Right lobe of liver (tissue), 6 donors: Measurements from ENCODE around the gene ZNF319. TPM values are rescaled to one million over a fixed set of nuclear protein-coding genes. Genes with fewer than 3 reads are reported as not detected.

Source experiments
- ATAC-seq, 4 donors: fragments of 200-7000 bp; cut with Tn5 transposase; one replicate each; pipeline ENCODE4 v1.9.1; 2020; ENCODE audit warnings: mild to moderate bottlenecking in 4 of 4, moderate library complexity in 4 of 4
- DNase-seq, 3 donors: peaks; one replicate each; pipeline ENCODE4 v3.0.0-alpha.2; 2020
- H3K27ac ChIP-seq, 3 donors: fragments of 200-600 bp; one replicate each; pipeline ENCODE4 v1.8.0; 2022
- H3K27me3 ChIP-seq, 2 donors: fragments of 200-600 bp; one replicate each; pipeline ENCODE4 v1.8.0; 2022
- H3K36me3 ChIP-seq, 4 donors: fragments of 200-600 bp; sonication (generic) in 1 of 4; one replicate each; pipeline versions ENCODE4 v1.5.1 to v1.8.0; 2017 to 2022; ENCODE audit warnings: control low read depth in 1 of 4
- H3K4me1 ChIP-seq, 4 donors: fragments of 200-600 bp; sonication (generic) in 1 of 4; one replicate each; pipeline versions ENCODE4 v1.5.1 to v1.8.0; 2017 to 2022; ENCODE audit warnings: control low read depth in 1 of 4
- H3K4me3 ChIP-seq, 3 donors: fragments of 200-600 bp; one replicate each; pipeline ENCODE4 v1.8.0; 2022
- H3K9me3 ChIP-seq, 4 donors: fragments of 200-600 bp; sonication (generic) in 1 of 4; one replicate each; pipeline versions ENCODE4 v1.5.1 to v1.8.0; 2017 to 2022; ENCODE audit warnings: control low read depth in 1 of 4
- POLR2A ChIP-seq: fragments of 450-650 bp; IDR thresholded peaks from one replicate; pipeline ENCODE4 v1.6.1; 2017; ENCODE audit warnings: antibody characterized with exemption, mild to moderate bottlenecking
- WGBS: methylation state at CpG from one replicate; pipeline ENCODE4 v1.1.6; 2018; ENCODE audit warnings: low coverage, low lambda C conversion rate; ENCODE audit not compliant: insufficient coverage; ENCODE audit errors: missing lambda C conversion rate; 5-methylcytosine and 5-hydroxymethylcytosine counted together
- intact Hi-C, 2 donors: fragments of 100-400 bp; cut with DNase I; formaldehyde crosslinking; loops; one replicate each; pipeline versions ENCODE4 v1.11.2 to v1.14.1; 2022
- total RNA-seq, 6 experiments: library from RNA; depleted of rRNA in 2 of 6; stranded (reverse); fragments of >200 nt in 2 of 6; fragmentation: NEBNext Ultra II Directional in 3 of 6; extraction: Animal tissue kit (Norgen Biotek cat#: 25700) in 3 of 6; gene quantifications; one replicate each; pipeline versions ENCODE4 v1.1.0 to v1.2.4, GENCODE V29; 2016 to 2023
- TF ChIP-seq, protein P1 (sequence below), 4 donors: fragments of 200-600 bp in 3 of 4; fragments of 450-650 bp in 1 of 4; IDR thresholded peaks; one replicate each; pipeline versions ENCODE4 v1.5.1 to v1.8.0; 2016 to 2022; ENCODE audit warnings: antibody characterized with exemption in 4 of 4, mild to moderate bottlenecking in 2 of 4
- donor health status: DM: no; HTN: yes; CAD: no.
- donor health status: DM: no; HTN: no; CAD: no.
- donor health status: DM: no; HTN: no; CAD: no.
- donor health status: DM: no; HTN: yes; CAD: no.
- donor health status: DM: no; HTN: yes; CAD: no.

Gene ZNF319
- total RNA-seq, 6 experiments from 2014 or later: 2.5 to 4.9 (median 3.4) TPM

DNA sequence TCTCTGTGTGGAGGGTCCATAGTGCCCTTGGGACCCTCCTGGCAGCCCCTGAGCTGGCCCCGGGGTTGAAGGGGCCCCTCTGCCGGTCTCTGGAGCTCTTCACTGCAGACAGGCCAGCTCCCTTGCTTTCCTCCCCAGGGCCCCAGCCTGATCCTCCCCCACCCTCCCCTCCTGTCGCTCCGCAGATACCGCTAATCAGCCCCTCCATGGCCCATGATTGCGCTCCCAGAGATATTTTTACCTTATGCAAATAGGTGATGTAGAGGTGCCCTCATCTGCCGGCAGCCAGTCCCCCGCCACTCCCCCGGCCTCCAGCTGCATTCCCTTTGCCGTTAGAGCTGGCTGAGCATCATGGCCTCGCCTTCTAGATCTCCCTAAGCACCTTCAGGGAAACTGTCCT, 34.3 kb upstream of the ZNF319 start:
- Histone ChIP-seq H3K36me3 (peaks cover 0 to 17% (median 6%) of the 10 kb centered on the region in 4 donors), H3K27ac (no peak overlapping the region), H3K9me3 (no peaks in the 10 kb centered on the region), H3K4me1 (peaks cover 0 to 44% (median 27%) of the 10 kb centered on the region in 4 donors), H3K4me3 (no peak overlapping the region), H3K27me3 (no peaks in the 10 kb centered on the region)
- intact Hi-C loops: no loop called here
- no peak for ATAC-seq
- WGBS: 78% methylated on average over 5 of the region's 11 CpGs
- DNase-seq: no peak
- TF ChIP-seq POLR2A: no peak
- TF ChIP-seq, protein P1, sequence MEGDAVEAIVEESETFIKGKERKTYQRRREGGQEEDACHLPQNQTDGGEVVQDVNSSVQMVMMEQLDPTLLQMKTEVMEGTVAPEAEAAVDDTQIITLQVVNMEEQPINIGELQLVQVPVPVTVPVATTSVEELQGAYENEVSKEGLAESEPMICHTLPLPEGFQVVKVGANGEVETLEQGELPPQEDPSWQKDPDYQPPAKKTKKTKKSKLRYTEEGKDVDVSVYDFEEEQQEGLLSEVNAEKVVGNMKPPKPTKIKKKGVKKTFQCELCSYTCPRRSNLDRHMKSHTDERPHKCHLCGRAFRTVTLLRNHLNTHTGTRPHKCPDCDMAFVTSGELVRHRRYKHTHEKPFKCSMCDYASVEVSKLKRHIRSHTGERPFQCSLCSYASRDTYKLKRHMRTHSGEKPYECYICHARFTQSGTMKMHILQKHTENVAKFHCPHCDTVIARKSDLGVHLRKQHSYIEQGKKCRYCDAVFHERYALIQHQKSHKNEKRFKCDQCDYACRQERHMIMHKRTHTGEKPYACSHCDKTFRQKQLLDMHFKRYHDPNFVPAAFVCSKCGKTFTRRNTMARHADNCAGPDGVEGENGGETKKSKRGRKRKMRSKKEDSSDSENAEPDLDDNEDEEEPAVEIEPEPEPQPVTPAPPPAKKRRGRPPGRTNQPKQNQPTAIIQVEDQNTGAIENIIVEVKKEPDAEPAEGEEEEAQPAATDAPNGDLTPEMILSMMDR (IDR thresholded peaks at IDR 0.05): no peak

DNA sequence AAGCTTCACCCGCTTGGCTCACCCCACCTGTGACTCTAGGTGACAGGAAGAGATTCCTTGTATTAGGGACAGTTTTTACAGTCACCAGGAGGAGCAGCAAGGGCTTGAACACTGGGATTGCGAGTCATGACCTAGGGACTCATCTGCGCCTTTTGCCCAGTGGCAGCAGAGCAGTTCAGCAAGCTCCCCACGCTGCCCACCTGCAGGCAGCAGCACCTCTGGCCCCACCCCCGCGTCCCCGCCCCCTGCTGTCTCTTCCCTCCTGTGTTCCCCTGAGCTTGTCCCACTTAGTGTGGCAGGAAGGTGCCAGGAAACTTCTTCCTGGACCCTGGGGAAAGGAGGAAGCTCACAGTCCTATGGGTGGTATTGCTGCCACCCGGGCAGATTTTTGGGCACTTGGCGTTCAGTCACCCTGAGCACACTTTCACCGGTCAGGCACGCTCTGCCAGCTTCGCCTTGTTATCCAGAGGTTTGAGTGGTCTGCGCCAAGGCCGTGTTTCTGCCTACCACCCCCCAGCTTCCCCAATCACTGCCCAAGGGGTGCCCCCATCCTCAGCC, 33.7 kb upstream of the ZNF319 start:
- no peak for ATAC-seq

DNA sequence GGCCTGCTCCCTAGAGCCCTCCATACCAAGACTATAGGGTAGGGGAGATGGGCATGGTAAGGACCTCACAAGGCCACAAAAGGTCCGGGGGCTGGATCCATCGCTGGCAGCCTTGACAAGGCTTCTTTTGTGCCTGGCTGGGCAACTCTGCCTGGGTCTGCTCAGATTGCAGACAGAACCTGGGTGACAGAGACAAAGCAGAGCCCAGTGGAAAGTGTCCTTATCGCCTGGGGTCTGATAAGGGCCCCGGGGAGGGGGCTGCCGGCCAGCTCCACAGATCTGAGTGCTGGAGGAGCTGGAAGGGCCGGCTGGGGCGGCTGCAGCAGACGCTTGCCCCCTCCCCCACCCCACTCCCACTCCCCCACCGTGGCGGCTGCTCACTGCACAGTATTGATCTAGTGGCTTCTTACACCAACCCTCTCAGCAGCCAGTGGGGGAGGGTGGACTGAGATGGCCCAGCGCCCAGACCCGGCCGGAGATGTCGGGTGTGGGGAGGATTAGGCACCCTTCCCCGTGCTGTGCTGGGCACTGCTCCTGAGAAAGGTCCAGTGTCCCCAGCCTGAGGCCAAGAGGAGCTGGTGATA, 32.3 kb upstream of the ZNF319 start:
- H3K27me3 ChIP-seq: no peaks in the 10 kb centered on the region
- peaks cover 0 to 63% (median 37%) of the 10 kb centered on the region in 4 donors for H3K4me1 ChIP-seq
- no peaks in the 10 kb centered on the region for H3K9me3 ChIP-seq
- H3K36me3 ChIP-seq: no peaks in the 10 kb centered on the region
- peak; percentile 81 to 84 (median 82) for ATAC-seq
- peak overlapping the region in 1 of 3 donors; percentile 7 for H3K4me3 ChIP-seq
- H3K27ac ChIP-seq: peak overlapping the region; percentile 17 to 70 (median 69)
- DNase-seq: peak; percentile 88 to 97 (median 95)
- TF ChIP-seq POLR2A: no peak
- no CpG with 5 or more reads among the region's 15 CpGs for WGBS
- intact Hi-C loops: no loop called here

More for the DNA sequence above, 33.7 kb upstream of the ZNF319 start:
- no peak overlapping the region for H3K4me3 ChIP-seq
- WGBS: 80% methylated on average over 1 of the region's 14 CpGs
- H3K27me3 ChIP-seq: no peaks in the 10 kb centered on the region
- DNase-seq: no peak
- H3K9me3 ChIP-seq: no peaks in the 10 kb centered on the region
- intact Hi-C loops: no loop called here
- no peak for TF ChIP-seq POLR2A
- TF ChIP-seq, protein P1 (IDR thresholded peaks at IDR 0.05): no peak
- H3K36me3 ChIP-seq: peaks cover 0 to 11% (median 4%) of the 10 kb centered on the region in 4 donors
- peaks cover 0 to 49% (median 30%) of the 10 kb centered on the region in 4 donors for H3K4me1 ChIP-seq
- no peak overlapping the region for H3K27ac ChIP-seq

DNA sequence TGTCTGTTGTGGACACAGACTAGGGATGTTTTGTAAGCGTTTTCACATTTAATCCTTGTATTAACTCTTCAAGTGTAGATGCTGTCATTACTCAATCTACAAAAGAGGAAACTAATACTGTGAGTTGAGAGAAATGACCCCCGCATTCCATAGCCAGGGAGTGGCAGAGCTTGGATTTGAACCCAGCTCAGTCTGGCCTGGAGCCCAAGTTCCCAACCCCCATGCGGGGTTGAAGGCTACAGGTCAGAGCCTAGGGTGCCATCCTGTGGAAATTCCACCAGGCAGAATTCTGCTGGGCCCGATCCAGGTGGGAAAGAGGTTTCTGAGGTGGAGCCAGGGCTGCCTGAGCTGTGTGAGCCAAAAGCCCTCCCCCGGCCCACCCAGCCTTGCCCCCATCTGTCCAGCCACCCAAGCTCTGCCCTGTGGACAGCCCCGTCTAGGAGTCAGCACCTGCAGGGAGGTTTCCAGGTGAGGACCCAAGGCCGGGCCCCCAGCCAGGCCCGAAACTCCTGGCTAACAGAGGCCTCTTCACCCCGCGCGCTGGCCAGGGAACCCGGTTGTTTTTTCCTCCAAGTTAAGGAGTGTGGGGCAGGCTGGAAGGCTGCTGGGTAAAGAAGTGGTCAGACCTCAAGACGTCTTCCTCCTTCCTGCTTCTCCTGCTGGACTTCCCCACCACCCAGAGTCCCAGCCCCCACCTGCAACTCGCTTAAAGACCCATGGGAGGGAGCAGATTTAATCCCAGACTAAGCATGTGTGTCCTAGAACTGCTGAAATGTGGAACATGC, 30.7 kb upstream of the ZNF319 start:
- Histone ChIP-seq H3K27me3 (no peaks in the 10 kb centered on the region), H3K4me1 (peaks cover 0 to 67% (median 38%) of the 10 kb centered on the region in 4 donors), H3K9me3 (no peaks in the 10 kb centered on the region), H3K27ac (peak overlapping the region; percentile 17 to 70 (median 69)), H3K4me3 (peak overlapping the region in 1 of 3 donors; percentile 23), H3K36me3 (no peaks in the 10 kb centered on the region)
- ATAC-seq: peak; percentile 31 to 47 (median 36)
- DNase-seq: peak; percentile 73 to 91 (median 86)
- TF ChIP-seq, protein P1 (IDR thresholded peaks at IDR 0.05): peak in 2 of 4 donors; percentile 11 to 17
- TF ChIP-seq POLR2A: no peak
- WGBS: 13% methylated on average over 12 of the region's 14 CpGs
- intact Hi-C loops: no loop called here
